ENCODE measurements around the gene CIAO3.

GRCh38 chr16:686459-687260 lies 54.1 kb downstream of the CIAO3 start:
- TF ChIP-seq CTCF (IDR thresholded peaks at IDR 0.05) (no peak), POLR2A (IDR thresholded peaks at IDR 0.05) (no peak)
